A549 (cell line): ENCODE results near the gene PKDCC. TPM values are rescaled to one million over a fixed set of nuclear protein-coding genes. Genes with fewer than 3 reads are reported as not detected.
A peak's percentile ranks its signal among the peaks of the same experiment; 100 is the strongest.
"Not testable (repeated sequence)": the region's sequence is repeated elsewhere in the genome, so short reads cannot be mapped to it uniquely, and the experiment has no call there.

Experiments used
- ATAC-seq, 2 experiments: fragments of 200-7000 bp in 1 of 2; fragments of >200 bp in 1 of 2; cut with Nextera tagmentation in 1 of 2; cut with Tn5 transposase in 1 of 2; 3 replicates each; pipeline versions ENCODE4 v1.8.0 to v1.9.1; 2018 to 2020; ENCODE audit warnings: mild to moderate bottlenecking in 1 of 2, moderate library complexity in 1 of 2
- CTCF ChIA-PET: fragments of 300-600 bp; sonication (Branson Sonifier 250); formaldehyde crosslinking; extraction: SDS; loops from one replicate; lab custom pipeline; 2021; ENCODE audit warnings: antibody characterized with exemption, inconsistent platforms; lab: Yijun Ruan, JAX
- POLR2A ChIA-PET: fragments of 350-600 bp; formaldehyde crosslinking; extraction: SDS; loops from one replicate; lab custom pipeline; 2021; ENCODE audit warnings: antibody characterized with exemption, inconsistent platforms; lab: Yijun Ruan, JAX
- DNase-seq, 2 experiments: peaks; one replicate each; pipeline versions ENCODE4 v3.0.0 to v3.0.0-alpha.2; 2011 to 2016; ENCODE audit warnings: low read depth in 1 of 2, low spot score in 1 of 2
- FAIRE-seq: peaks from 2 replicates; lab custom pipeline; 2011; peaks lifted over from hg19 to GRCh38; lab: Jason Lieb, UNC
- H3K27ac ChIP-seq, 2 experiments: fragments of >200 bp; sonication (Bioruptor Twin); formaldehyde crosslinking; 3 replicates each; pipeline ENCODE4 v1.5.1; 2016 to 2017
- H3K4me1 ChIP-seq: fragments of >200 bp; sonication (Bioruptor Twin); formaldehyde crosslinking; 3 replicates; pipeline ENCODE4 v1.6.1; 2016
- H3K4me2 ChIP-seq: fragments of >200 bp; sonication (Bioruptor Twin); formaldehyde crosslinking; 3 replicates; pipeline ENCODE4 v1.6.1; 2016
- H3K4me3 ChIP-seq: fragments of >200 bp; sonication (Bioruptor Twin); formaldehyde crosslinking; 3 replicates; pipeline ENCODE4 v1.5.1; 2016
- H3K9me3 ChIP-seq: fragments of >200 bp; sonication (Bioruptor Twin); formaldehyde crosslinking; 3 replicates; pipeline ENCODE4 v1.6.1; 2016
- ATOH8 ChIP-seq: fragments of 250-450 bp; sonication (Bioruptor Pico); IDR thresholded peaks from 2 replicates; pipeline ENCODE4 v1.5.0; 2020; ENCODE audit warnings: low read depth, mild to moderate bottlenecking, moderate library complexity
- CBX2 ChIP-seq: fragments of 200-600 bp; sonication (generic); IDR thresholded peaks from 2 replicates; pipeline ENCODE4 v1.6.1; 2016; ENCODE audit warnings: low read depth, mild to moderate bottlenecking, borderline replicate concordance
- CEBPB ChIP-seq, 2 experiments: fragments of >200 bp in 1 of 2; sonication (Bioruptor Twin) in 1 of 2; formaldehyde crosslinking in 1 of 2; IDR thresholded peaks; 2 replicates each; pipeline ENCODE4 v1.6.1; 2012 to 2016
- CHD2 ChIP-seq: fragments of 150-350 bp; IDR thresholded peaks from 2 replicates; pipeline ENCODE4 v1.6.1; 2014; ENCODE audit warnings: low read length; ENCODE audit not compliant: partially characterized antibody
- EP300 ChIP-seq, 2 experiments: fragments of >200 bp; sonication (Bioruptor Twin); formaldehyde crosslinking; IDR thresholded peaks; 2 replicates in 1 of 2; 3 replicates in 1 of 2; pipeline ENCODE4 v1.6.1; 2016 to 2017
- ESRRA ChIP-seq: fragments of 150-350 bp; IDR thresholded peaks from 2 replicates; pipeline ENCODE4 v1.6.1; 2014; ENCODE audit warnings: mild to moderate bottlenecking, low read length, borderline replicate concordance
- FOSL2 ChIP-seq, 2 experiments: fragments of 450-650 bp in 1 of 2; fragments of >200 bp in 1 of 2; sonication (Bioruptor Twin) in 1 of 2; formaldehyde crosslinking; IDR thresholded peaks; 2 replicates each; pipeline versions ENCODE4 v1.5.0 to v1.6.1; 2016 to 2020; ENCODE audit warnings: mild to moderate bottlenecking in 1 of 2, moderate library complexity in 1 of 2
- FOXS1 ChIP-seq: fragments of 250-450 bp; sonication (Bioruptor Pico); IDR thresholded peaks from 2 replicates; pipeline ENCODE4 v1.5.0; 2020; ENCODE audit warnings: mild to moderate bottlenecking, moderate library complexity
- GATA3 ChIP-seq: IDR thresholded peaks from 2 replicates; pipeline ENCODE4 v1.6.1; 2012; ENCODE audit warnings: borderline replicate concordance
- HES2 ChIP-seq: fragments of >200 bp; sonication (Bioruptor Twin); formaldehyde crosslinking; IDR thresholded peaks from 2 replicates; pipeline ENCODE4 v1.6.1; 2016
- HOXA7 ChIP-seq: fragments of 250-450 bp; sonication (Bioruptor Pico); IDR thresholded peaks from 2 replicates; pipeline ENCODE4 v1.5.0; 2020; ENCODE audit warnings: mild to moderate bottlenecking, moderate library complexity
- HOXB5 ChIP-seq: fragments of 250-450 bp; sonication (Bioruptor Pico); IDR thresholded peaks from 2 replicates; pipeline ENCODE4 v1.5.0; 2020; ENCODE audit warnings: mild to moderate bottlenecking, moderate library complexity
- JUNB ChIP-seq: fragments of >200 bp; sonication (Bioruptor Twin); formaldehyde crosslinking; IDR thresholded peaks from 2 replicates; pipeline ENCODE4 v1.6.1; 2016
- KDM1A ChIP-seq: fragments of 200-600 bp; sonication (generic); IDR thresholded peaks from 2 replicates; pipeline ENCODE4 v1.6.1; 2016; ENCODE audit warnings: low read depth, mild to moderate bottlenecking
- NPAS2 ChIP-seq: fragments of 250-450 bp; sonication (Bioruptor Pico); IDR thresholded peaks from 2 replicates; pipeline ENCODE4 v1.8.0; 2022; ENCODE audit warnings: mild to moderate bottlenecking, moderate library complexity, borderline replicate concordance
- POLR2AphosphoS2 ChIP-seq: conservative IDR thresholded peaks from 2 replicates; pipeline ENCODE4 v1.6.1; 2012; ENCODE audit warnings: low read length, improper control_type of control experiment, inconsistent platforms
- RCOR1 ChIP-seq: fragments of 150-350 bp; IDR thresholded peaks from 2 replicates; pipeline ENCODE4 v1.6.1; 2014; ENCODE audit warnings: antibody characterized with exemption, low read length, low read depth
- SREBF2 ChIP-seq: fragments of 450-650 bp; IDR thresholded peaks from 2 replicates; pipeline ENCODE4 v1.6.1; 2014; ENCODE audit warnings: mild to moderate bottlenecking, moderate library complexity
- TFCP2L1 ChIP-seq: fragments of 250-450 bp; sonication (Bioruptor Pico); IDR thresholded peaks from 2 replicates; pipeline ENCODE4 v1.5.0; 2021; ENCODE audit warnings: mild to moderate bottlenecking
- ZNF302 ChIP-seq: fragments of 250-450 bp; sonication (Bioruptor Pico); IDR thresholded peaks from 2 replicates; pipeline ENCODE4 v1.9.0; 2021; ENCODE audit warnings: inconsistent platforms, mild to moderate bottlenecking, moderate library complexity
- WGBS: methylation state at CpG from one replicate; pipeline ENCODE4 v1.1.6; 2017; ENCODE audit errors: missing lambda C conversion rate; 5-methylcytosine and 5-hydroxymethylcytosine counted together
- polyA plus RNA-seq, 4 experiments: library from polyadenylated mRNA; depleted of rRNA in 3 of 4; stranded (reverse); fragments of >200 nt; fragmentation: RNase III in 1 of 4; extraction: RNeasy Plus Mini Kit Qiagen cat#74134 plus additional on column Dnase treatment in 1 of 4; gene quantifications; 2 replicates in 3 of 4; 3 replicates in 1 of 4; pipeline ENCODE4 v1.2.3, GENCODE V29; 2011 to 2017
- TF ChIP-seq, protein P1 (sequence below): IDR thresholded peaks from 2 replicates; pipeline ENCODE4 v1.6.1; 2012
- TF ChIP-seq, protein P2 (sequence below): fragments of 250-450 bp; sonication (Bioruptor Pico); IDR thresholded peaks from 2 replicates; pipeline ENCODE4 v1.5.0; 2021; ENCODE audit warnings: mild to moderate bottlenecking, moderate library complexity, borderline replicate concordance
- TF ChIP-seq, protein P3 (sequence below): IDR thresholded peaks from 2 replicates; pipeline ENCODE4 v1.6.1; 2012

Gene PKDCC
- polyA plus RNA-seq, 2 of the 4 experiments (the other 2 are of a cell fraction): 30.0 to 64.5 TPM

- H3K4me3 ChIP-seq: no peak overlapping the region
- no peaks in the 10 kb centered on the region for H3K9me3 ChIP-seq
- no peak for FAIRE-seq
- TF ChIP-seq JUNB: peak; percentile 50; the same call in 1 of the 2 replicates
- TF ChIP-seq ATOH8 (CRISPR knock-in tag): no peak
- TF ChIP-seq EP300 (IDR thresholded peaks at IDR 0.05): peak in 1 of 2 experiments; percentile 52; a peak in 2 of 5 replicates
- TF ChIP-seq, protein P1, sequence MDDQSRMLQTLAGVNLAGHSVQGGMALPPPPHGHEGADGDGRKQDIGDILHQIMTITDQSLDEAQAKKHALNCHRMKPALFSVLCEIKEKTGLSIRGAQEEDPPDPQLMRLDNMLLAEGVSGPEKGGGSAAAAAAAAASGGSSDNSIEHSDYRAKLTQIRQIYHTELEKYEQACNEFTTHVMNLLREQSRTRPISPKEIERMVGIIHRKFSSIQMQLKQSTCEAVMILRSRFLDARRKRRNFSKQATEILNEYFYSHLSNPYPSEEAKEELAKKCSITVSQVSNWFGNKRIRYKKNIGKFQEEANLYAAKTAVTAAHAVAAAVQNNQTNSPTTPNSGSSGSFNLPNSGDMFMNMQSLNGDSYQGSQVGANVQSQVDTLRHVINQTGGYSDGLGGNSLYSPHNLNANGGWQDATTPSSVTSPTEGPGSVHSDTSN: peak; percentile 75; the same call in 1 of the 2 replicates
- 0 out of 4 replicates have a peak, but pooled peaks of 1 of the 2 experiments have one; percentile 15 for TF ChIP-seq CEBPB (IDR thresholded peaks at IDR 0.05)
- peak; percentile 30; the same call in 1 of the 2 replicates for TF ChIP-seq FOSL2 (IDR thresholded peaks at IDR 0.05)
- no peak for TF ChIP-seq FOSL2 (CRISPR knock-in tag; IDR thresholded peaks at IDR 0.05)
- TF ChIP-seq HOXA7 (CRISPR knock-in tag): no peak
- no peak for TF ChIP-seq TFCP2L1 (CRISPR knock-in tag)
- peak; percentile 56; the same call in 1 of the 2 replicates for TF ChIP-seq GATA3
- no peak for TF ChIP-seq CHD2
- 50% methylated on average over 6 of the region's 6 CpGs for WGBS
- DNase-seq: peak in 1 of 2 experiments; percentile 64
- CTCF ChIA-PET: interaction anchor here (0.6 to 16.8 kb wide), 12 partner anchors 12 to 276 kb away, joined by 3 to 761 read pairs (median 25); partner anchors contain the start of genes COX7A2L and PKDCC
- peaks cover 45% of the 10 kb centered on the region for H3K4me1 ChIP-seq
- H3K4me2 ChIP-seq: peak overlapping the region; percentile 45
- POLR2A ChIA-PET: interaction anchor here (1.1 kb wide), 1 partner anchor 35 kb away, joined by 3 read pairs; no protein-coding TSS in a partner anchor
- peak; percentile 36 to 48; a peak in 3 of 6 replicates for ATAC-seq
- peak overlapping the region; percentile 73 to 80 for H3K27ac ChIP-seq
These were observed 36.4 kb downstream of the PKDCC start for GRCh38 chr2:42084231-42084671.

DNA sequence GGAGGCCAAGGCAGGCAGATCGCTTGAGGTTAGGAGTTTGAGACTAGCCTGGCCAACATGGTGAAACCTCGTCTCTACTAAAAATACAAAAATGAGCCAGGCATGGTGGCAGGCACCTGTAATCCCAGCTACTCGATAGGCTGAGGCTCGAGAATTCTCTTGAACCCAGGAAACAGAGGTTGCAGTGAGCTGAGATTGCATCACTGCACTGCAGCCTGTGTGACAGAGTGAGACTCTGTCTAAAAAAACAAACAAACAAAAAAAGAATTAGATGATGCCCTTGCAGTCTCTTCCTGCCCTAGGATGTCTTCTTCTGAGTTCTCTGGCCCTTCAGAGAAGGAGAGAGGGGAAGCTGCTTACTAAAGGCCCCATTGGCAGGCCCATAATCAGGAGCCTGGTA is 37.2 kb downstream of the PKDCC start:
- DNase-seq, ATAC-seq, FAIRE-seq, H3K9me3 ChIP-seq, POLR2A ChIA-PET, H3K4me3 ChIP-seq: not testable (repeated sequence)
- CTCF ChIA-PET: interaction anchor here (0.6 to 16.8 kb wide), 17 partner anchors 11 to 272 kb away, joined by 3 to 761 read pairs (median 22); partner anchors contain the start of gene PKDCC
- 85% methylated on average over 4 of the region's 4 CpGs for WGBS
- Histone ChIP-seq H3K4me2 (peak overlapping the region; percentile 45; the same call in 2 of the 3 replicates), H3K4me1 (peaks cover 45% of the 10 kb centered on the region), H3K27ac (peak overlapping the region; percentile 73 to 80)

DNA sequence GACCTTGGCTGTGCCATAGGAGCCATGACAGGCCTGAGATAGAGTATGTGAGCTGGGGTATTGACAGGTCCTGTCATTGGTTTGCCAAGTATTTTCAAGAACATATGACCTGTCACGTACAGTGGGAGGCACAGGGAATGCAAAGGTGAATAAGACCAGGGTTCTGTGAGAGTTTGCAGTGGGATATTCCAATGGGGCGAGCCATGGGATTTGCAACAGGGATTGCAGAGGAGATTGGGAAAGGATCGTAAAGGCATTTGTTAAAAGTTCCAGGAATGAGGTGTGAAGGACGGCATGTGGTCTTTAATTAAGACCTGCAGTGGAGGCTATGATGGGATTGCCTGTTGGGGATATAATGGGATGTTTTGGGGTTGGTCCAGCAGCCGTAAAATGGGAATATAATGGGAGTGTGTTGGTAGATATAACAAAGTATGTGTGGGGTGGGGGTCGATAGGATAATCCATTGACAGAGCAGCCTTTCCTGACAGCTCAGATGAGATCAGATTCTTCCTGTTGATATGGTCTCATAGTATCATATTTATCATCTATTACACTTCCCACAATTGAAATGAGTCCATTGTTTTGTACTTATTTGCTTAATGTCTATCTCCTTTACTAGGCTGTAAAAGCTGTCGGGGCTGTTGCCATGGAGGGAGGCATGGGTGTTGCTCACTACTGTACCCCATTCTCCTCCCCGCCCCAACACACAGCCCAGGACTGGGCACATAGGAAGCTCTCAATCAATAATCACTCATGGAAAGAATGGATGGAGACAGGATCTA is 38.1 kb downstream of the PKDCC start:
- ATAC-seq: peak in 1 of 2 experiments; percentile 20; a peak in 3 of 6 replicates
- Histone ChIP-seq H3K9me3 (no peaks in the 10 kb centered on the region), H3K4me2 (peak overlapping the region; percentile 35), H3K27ac (peak overlapping the region; percentile 73 to 80), H3K4me3 (no peak overlapping the region), H3K4me1 (peaks cover 45% of the 10 kb centered on the region)
- CTCF ChIA-PET: interaction anchor here (0.6 to 16.8 kb wide), 85 partner anchors 10 to 903 kb away, joined by 3 to 761 read pairs (median 5); partner anchors contain the start of gene PKDCC
- no peak for FAIRE-seq
- DNase-seq: no peak
- POLR2A ChIA-PET: interaction anchor here (0.6 kb wide), 1 partner anchor 332 kb away, joined by 5 read pairs; no protein-coding TSS in a partner anchor
- 67% methylated on average over 8 of the region's 8 CpGs for WGBS
- TF ChIP-seq ESRRA (no peak), POLR2AphosphoS2 (no peak), SREBF2 (no peak), CHD2 (no peak), HES2 (no peak), CBX2 (no peak), ZNF302 (CRISPR knock-in tag) (no peak), HOXA7 (CRISPR knock-in tag) (no peak), FOXS1 (no peak), NPAS2 (CRISPR knock-in tag) (no peak), HOXB5 (CRISPR knock-in tag) (no peak), RCOR1 (no peak), KDM1A (no peak)
- TF ChIP-seq, protein P2, sequence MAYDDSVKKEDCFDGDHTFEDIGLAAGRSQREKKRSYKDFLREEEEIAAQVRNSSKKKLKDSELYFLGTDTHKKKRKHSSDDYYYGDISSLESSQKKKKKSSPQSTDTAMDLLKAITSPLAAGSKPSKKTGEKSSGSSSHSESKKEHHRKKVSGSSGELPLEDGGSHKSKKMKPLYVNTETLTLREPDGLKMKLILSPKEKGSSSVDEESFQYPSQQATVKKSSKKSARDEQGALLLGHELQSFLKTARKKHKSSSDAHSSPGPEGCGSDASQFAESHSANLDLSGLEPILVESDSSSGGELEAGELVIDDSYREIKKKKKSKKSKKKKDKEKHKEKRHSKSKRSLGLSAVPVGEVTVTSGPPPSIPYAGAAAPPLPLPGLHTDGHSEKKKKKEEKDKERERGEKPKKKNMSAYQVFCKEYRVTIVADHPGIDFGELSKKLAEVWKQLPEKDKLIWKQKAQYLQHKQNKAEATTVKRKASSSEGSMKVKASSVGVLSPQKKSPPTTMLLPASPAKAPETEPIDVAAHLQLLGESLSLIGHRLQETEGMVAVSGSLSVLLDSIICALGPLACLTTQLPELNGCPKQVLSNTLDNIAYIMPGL: no peak
- TF ChIP-seq, protein P3, sequence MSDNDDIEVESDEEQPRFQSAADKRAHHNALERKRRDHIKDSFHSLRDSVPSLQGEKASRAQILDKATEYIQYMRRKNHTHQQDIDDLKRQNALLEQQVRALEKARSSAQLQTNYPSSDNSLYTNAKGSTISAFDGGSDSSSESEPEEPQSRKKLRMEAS: no peak
